ENCODE measurements around the gene KCNA2.
A peak's percentile ranks its signal among the peaks of the same experiment; 100 is the strongest.

The KCNA2 gene

GRCh38 chr1:110618668-110619067, 12.5 kb upstream of the KCNA2 start:
- Histone ChIP-seq H3K27me3 (ENCODE audit: insufficient read depth, low read length) (peaks cover 28% of the 10 kb centered on the region), H3K9me3 (ENCODE audit: low read length) (no peaks in the 10 kb centered on the region), H2AFZ (ENCODE audit: low read depth, low read length) (no peak overlapping the region), H3K4me1 (ENCODE audit: insufficient read depth, low read length) (no peaks in the 10 kb centered on the region), H3K36me3 (ENCODE audit: insufficient read depth, low read length) (no peaks in the 10 kb centered on the region), H3K4me3 (ENCODE audit: low read length) (no peak overlapping the region)

GRCh38 chr1:110617589-110617988, 11.4 kb upstream of the KCNA2 start:
- no peaks in the 10 kb centered on the region for H3K4me1 ChIP-seq (ENCODE audit: insufficient read depth, low read length)
- no peak overlapping the region for H2AFZ ChIP-seq (ENCODE audit: low read depth, low read length)
- H3K9me3 ChIP-seq (ENCODE audit: low read length) = no peaks in the 10 kb centered on the region
- H3K27me3 ChIP-seq (ENCODE audit: insufficient read depth, low read length) = peaks cover 32% of the 10 kb centered on the region
- H3K36me3 ChIP-seq (ENCODE audit: insufficient read depth, low read length) = no peaks in the 10 kb centered on the region
- no peak overlapping the region for H3K4me3 ChIP-seq (ENCODE audit: low read length)

GRCh38 chr1:110617116-110617515, 11.0 kb upstream of the KCNA2 start:
- Histone ChIP-seq H2AFZ (ENCODE audit: low read depth, low read length) (no peak overlapping the region), H3K4me1 (ENCODE audit: insufficient read depth, low read length) (no peaks in the 10 kb centered on the region), H3K9me3 (ENCODE audit: low read length) (no peaks in the 10 kb centered on the region), H3K27me3 (ENCODE audit: insufficient read depth, low read length) (peaks cover 34% of the 10 kb centered on the region), H3K36me3 (ENCODE audit: insufficient read depth, low read length) (no peaks in the 10 kb centered on the region), H3K4me3 (ENCODE audit: low read length) (no peak overlapping the region)

DNA sequence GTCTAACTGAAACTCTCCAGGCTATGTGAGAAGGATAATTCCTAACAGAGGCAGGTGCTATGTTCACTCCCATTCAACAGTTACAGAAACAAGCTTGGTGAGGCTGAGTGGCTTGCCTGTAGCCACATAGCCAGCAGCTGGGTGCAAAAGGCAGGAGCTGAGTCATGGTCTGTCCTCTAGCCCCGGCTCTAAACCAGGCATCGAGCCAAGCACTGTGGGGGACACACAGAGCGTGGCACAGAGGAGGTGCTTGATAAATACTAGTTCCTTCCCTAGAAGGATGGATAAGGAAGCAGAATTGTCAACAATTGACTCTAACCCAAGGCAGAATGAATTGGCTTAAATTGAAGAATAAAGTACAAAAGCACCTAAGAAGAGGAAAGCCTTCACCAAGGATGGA, 10.4 kb upstream of the KCNA2 start:
- H3K9me3 ChIP-seq (ENCODE audit: low read length) = no peaks in the 10 kb centered on the region
- no peak overlapping the region for H2AFZ ChIP-seq (ENCODE audit: low read depth, low read length)
- H3K27me3 ChIP-seq (ENCODE audit: insufficient read depth, low read length) = peaks cover 34% of the 10 kb centered on the region
- H3K4me3 ChIP-seq (ENCODE audit: low read length) = no peak overlapping the region
- H3K36me3 ChIP-seq (ENCODE audit: insufficient read depth, low read length) = no peaks in the 10 kb centered on the region
- H3K4me1 ChIP-seq (ENCODE audit: insufficient read depth, low read length) = no peaks in the 10 kb centered on the region

- Histone ChIP-seq H3K4me3 (ENCODE audit: low read length) (no peak overlapping the region), H3K27me3 (ENCODE audit: insufficient read depth, low read length) (peaks cover 37% of the 10 kb centered on the region), H3K36me3 (ENCODE audit: insufficient read depth, low read length) (no peaks in the 10 kb centered on the region), H3K9me3 (ENCODE audit: low read length) (no peaks in the 10 kb centered on the region), H3K4me1 (ENCODE audit: insufficient read depth, low read length) (no peaks in the 10 kb centered on the region), H2AFZ (ENCODE audit: low read depth, low read length) (no peak overlapping the region)
Measured at GRCh38 chr1:110615548-110616130, 9.5 kb upstream of the KCNA2 start.

GRCh38 chr1:110612060-110612745, 6.0 kb upstream of the KCNA2 start:
- Histone ChIP-seq H3K9me3 (ENCODE audit: low read length) (no peaks in the 10 kb centered on the region), H3K27me3 (ENCODE audit: insufficient read depth, low read length) (peaks cover 55% of the 10 kb centered on the region), H3K36me3 (ENCODE audit: insufficient read depth, low read length) (no peaks in the 10 kb centered on the region), H3K4me1 (ENCODE audit: insufficient read depth, low read length) (no peaks in the 10 kb centered on the region), H3K4me3 (ENCODE audit: low read length) (no peak overlapping the region), H2AFZ (ENCODE audit: low read depth, low read length) (no peak overlapping the region)

DNA sequence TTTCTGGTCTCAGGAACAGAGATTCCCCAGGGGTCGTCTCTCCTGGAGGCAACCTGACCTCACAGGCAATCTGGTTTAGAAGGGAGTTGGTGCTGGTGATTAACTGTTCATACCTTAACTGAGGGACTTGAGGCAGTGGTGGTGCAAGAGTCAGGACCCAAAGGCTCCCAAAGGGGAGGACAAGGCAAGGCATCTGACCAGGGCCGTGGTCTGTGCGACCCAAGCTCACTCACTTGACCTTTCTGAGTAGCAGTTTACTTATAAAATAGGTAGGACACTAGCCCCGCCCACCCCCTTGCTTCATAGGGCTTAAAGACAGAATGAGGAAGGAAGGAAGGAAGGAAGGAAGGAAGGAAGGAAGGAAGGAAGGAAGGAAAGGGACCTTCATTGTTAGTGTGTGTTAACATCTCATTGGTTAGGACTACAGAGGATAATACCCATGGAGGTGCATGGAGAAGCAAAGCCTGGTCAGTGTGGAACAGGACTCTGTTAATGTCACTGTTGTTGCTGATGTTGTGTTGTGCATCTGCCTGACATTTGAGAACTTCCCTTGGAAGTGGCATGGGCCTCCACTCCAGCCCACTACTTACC, 4.6 kb upstream of the KCNA2 start:
- Histone ChIP-seq H3K36me3 (ENCODE audit: insufficient read depth, low read length) (no peaks in the 10 kb centered on the region), H2AFZ (ENCODE audit: low read depth, low read length) (no peak overlapping the region), H3K4me3 (ENCODE audit: low read length) (no peak overlapping the region), H3K9me3 (ENCODE audit: low read length) (no peaks in the 10 kb centered on the region), H3K4me1 (ENCODE audit: insufficient read depth, low read length) (peaks cover 12% of the 10 kb centered on the region), H3K27me3 (ENCODE audit: insufficient read depth, low read length) (peaks cover 63% of the 10 kb centered on the region)

DNA sequence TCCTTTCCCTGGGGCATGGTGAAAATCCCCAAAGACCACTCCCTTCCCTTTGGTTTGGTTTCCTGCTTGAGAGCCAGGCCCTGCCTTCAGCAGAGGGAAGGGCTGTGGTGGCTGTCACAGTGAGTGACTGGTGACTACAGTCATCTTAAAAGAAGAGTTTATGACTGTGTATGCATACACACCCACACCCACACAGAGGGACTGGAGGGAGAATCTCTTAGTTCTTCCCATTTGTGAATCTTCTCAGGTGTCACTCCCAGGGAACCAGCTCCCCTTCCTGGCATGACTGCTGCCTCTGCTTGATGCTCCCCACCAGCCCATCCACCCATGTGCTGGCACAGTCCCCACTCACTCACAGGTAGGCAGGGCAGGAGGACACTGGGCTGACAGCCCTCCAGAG, 3.9 kb upstream of the KCNA2 start:
- peaks cover 70% of the 10 kb centered on the region for H3K27me3 ChIP-seq (ENCODE audit: insufficient read depth, low read length)

DNA sequence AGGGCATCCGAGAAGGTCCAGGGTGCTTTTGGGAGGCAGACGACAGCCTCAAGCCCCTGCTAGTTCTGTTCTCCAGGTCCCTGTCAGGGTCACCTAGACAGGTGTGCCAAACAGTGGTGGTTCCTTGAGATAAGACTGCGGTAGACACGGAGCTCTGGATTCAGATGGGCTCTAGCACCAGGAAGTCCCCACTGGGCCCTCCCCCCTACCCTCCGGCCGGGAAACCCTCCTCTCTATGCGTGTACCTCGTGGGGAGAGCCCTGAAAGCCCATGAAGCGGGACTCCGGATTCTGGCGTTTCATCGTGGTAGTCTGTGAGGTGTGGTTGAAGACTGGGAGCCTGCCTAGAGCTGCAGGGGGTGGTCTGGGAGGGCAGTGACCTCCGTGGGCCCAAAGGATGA, 2.1 kb upstream of the KCNA2 start:
- peaks cover 69% of the 10 kb centered on the region for H3K27me3 ChIP-seq (ENCODE audit: insufficient read depth, low read length)
- no peaks in the 10 kb centered on the region for H3K9me3 ChIP-seq (ENCODE audit: low read length)
- peaks cover 18% of the 10 kb centered on the region for H3K4me1 ChIP-seq (ENCODE audit: insufficient read depth, low read length)
- H3K36me3 ChIP-seq (ENCODE audit: insufficient read depth, low read length) = no peaks in the 10 kb centered on the region
- H2AFZ ChIP-seq (ENCODE audit: low read depth, low read length) = no peak overlapping the region
- H3K4me3 ChIP-seq (ENCODE audit: low read length) = no peak overlapping the region

More for the DNA sequence above, 3.9 kb upstream of the KCNA2 start:
- Histone ChIP-seq H3K9me3 (ENCODE audit: low read length) (no peaks in the 10 kb centered on the region), H2AFZ (ENCODE audit: low read depth, low read length) (no peak overlapping the region), H3K4me3 (ENCODE audit: low read length) (no peak overlapping the region), H3K36me3 (ENCODE audit: insufficient read depth, low read length) (no peaks in the 10 kb centered on the region), H3K4me1 (ENCODE audit: insufficient read depth, low read length) (peaks cover 18% of the 10 kb centered on the region)

GRCh38 chr1:110607536-110608230, 1.5 kb upstream of the KCNA2 start:
- H3K4me3 ChIP-seq (ENCODE audit: low read length) = no peak overlapping the region
- H3K27me3 ChIP-seq (ENCODE audit: insufficient read depth, low read length) = peaks cover 69% of the 10 kb centered on the region

DNA sequence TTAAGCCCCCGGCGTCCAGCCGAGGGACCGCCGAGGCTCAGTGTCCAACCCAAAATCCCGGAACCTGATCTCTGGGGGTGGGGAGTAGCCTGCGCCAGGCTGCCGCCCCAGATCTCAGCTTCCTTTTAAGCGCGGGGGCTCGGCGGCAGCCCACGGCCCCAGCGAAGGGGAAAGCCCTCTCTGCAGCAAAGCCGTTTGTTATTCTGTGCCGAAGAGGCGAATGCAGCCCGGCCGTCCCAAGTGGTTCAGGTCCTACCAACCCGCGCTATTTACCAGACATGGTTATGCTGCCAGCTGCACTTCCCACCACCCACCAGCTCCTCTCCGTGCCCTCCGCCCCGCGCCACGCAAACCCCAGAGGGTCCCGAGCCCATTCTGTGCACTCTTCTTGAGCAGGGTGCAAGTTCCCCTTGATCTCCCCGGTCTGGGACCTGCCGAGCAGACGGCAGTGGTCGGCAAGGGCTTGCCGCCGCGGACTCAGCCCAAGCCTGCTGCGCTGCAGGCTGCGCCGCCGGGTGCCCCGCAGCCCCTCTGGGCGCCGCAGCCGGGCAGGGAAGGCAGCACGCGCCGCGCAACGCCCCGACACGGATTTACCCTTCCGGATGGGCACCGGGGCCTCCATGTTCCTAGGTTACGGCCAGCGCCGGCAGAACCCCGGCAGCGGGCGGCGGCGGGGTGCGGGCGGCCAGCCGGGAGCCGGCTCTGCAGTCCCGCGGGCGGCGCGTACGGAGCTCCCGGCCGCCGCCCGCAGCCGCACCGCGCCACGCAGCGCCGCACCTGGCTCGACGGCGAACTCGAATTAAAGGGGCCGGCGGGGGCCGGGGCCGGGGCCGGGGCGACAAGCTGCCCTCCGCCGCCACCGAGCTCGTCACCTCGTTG, 738 bp upstream of the KCNA2 start:
- Histone ChIP-seq H2AFZ (ENCODE audit: low read depth, low read length) (peak overlapping the region; percentile 42), H3K36me3 (ENCODE audit: insufficient read depth, low read length) (no peaks in the 10 kb centered on the region), H3K4me1 (ENCODE audit: insufficient read depth, low read length) (peaks cover 18% of the 10 kb centered on the region), H3K27me3 (ENCODE audit: insufficient read depth, low read length) (peaks cover 71% of the 10 kb centered on the region), H3K9me3 (ENCODE audit: low read length) (no peaks in the 10 kb centered on the region), H3K4me3 (ENCODE audit: low read length) (peak overlapping the region; percentile 43)

More at GRCh38 chr1:110607536-110608230, 1.5 kb upstream of the KCNA2 start:
- H2AFZ ChIP-seq (ENCODE audit: low read depth, low read length) = no peak overlapping the region
- H3K36me3 ChIP-seq (ENCODE audit: insufficient read depth, low read length) = no peaks in the 10 kb centered on the region
- H3K4me1 ChIP-seq (ENCODE audit: insufficient read depth, low read length) = peaks cover 18% of the 10 kb centered on the region
- no peaks in the 10 kb centered on the region for H3K9me3 ChIP-seq (ENCODE audit: low read length)

- Histone ChIP-seq H2AFZ (ENCODE audit: low read depth, low read length) (no peak overlapping the region), H3K4me3 (ENCODE audit: low read length) (peak overlapping the region; percentile 43), H3K4me1 (ENCODE audit: insufficient read depth, low read length) (peaks cover 18% of the 10 kb centered on the region), H3K27me3 (ENCODE audit: insufficient read depth, low read length) (peaks cover 64% of the 10 kb centered on the region), H3K9me3 (ENCODE audit: low read length) (no peaks in the 10 kb centered on the region), H3K36me3 (ENCODE audit: insufficient read depth, low read length) (no peaks in the 10 kb centered on the region)
Measured at GRCh38 chr1:110605446-110605845, 712 bp downstream of the KCNA2 start.

Data from neuron (in vitro differentiated cells).